HG02763 (cell line): Measurements from ENCODE around the gene CDK19.
"Not testable (repeated sequence)": the region's sequence is repeated elsewhere in the genome, so short reads cannot be mapped to it uniquely, and the experiment has no call there.

Source experiments
- ATAC-seq: cut with Tn5 transposase; IDR thresholded peaks from one replicate; pipeline ENCODE4 v1.9.1; 2021; ENCODE audit warnings: mild to moderate bottlenecking, moderate library complexity; ENCODE audit not compliant: unreplicated experiment

Gene CDK19

GRCh38 chr6:110815411-110816409, at the start of gene CDK19:
Gene CDK19, minus strand, starts transcription at chr6:110815469. Its CDS starts 333 bp downstream, at chr6:110815136.
- peak; percentile 81 for ATAC-seq

GRCh38 chr6:110864824-110865223, 49.6 kb upstream of the CDK19 start:
- no peak for ATAC-seq

GRCh38 chr6:110859335-110859792, 44.1 kb upstream of the CDK19 start:
- no peak for ATAC-seq

- no peak for ATAC-seq
These were observed 43.4 kb upstream of the CDK19 start for GRCh38 chr6:110858562-110859214.

GRCh38 chr6:110858016-110858415, 42.7 kb upstream of the CDK19 start:
- ATAC-seq = no peak

- ATAC-seq = no peak
These were observed 41.0 kb upstream of the CDK19 start for GRCh38 chr6:110856296-110856695.

- no peak for ATAC-seq
These were observed 38.6 kb upstream of the CDK19 start for GRCh38 chr6:110853754-110854477.

GRCh38 chr6:110852773-110853172, 37.5 kb upstream of the CDK19 start:
- ATAC-seq = no peak

- ATAC-seq = no peak
These were observed 34.5 kb upstream of the CDK19 start for GRCh38 chr6:110849781-110850180.

GRCh38 chr6:110841266-110841665, 26.0 kb upstream of the CDK19 start:
- no peak for ATAC-seq

- not testable (repeated sequence) for ATAC-seq
These were observed 20.5 kb upstream of the CDK19 start for GRCh38 chr6:110835751-110836150.

- ATAC-seq = no peak
These were observed 18.6 kb upstream of the CDK19 start for GRCh38 chr6:110833831-110834230.

GRCh38 chr6:110831405-110831804, 16.1 kb upstream of the CDK19 start:
- no peak for ATAC-seq

- ATAC-seq = no peak
These were observed 13.1 kb upstream of the CDK19 start for GRCh38 chr6:110828396-110828795.

GRCh38 chr6:110826236-110827129, 11.2 kb upstream of the CDK19 start:
- ATAC-seq = no peak

- no peak for ATAC-seq
These were observed 7.9 kb upstream of the CDK19 start for GRCh38 chr6:110823146-110823545.

- ATAC-seq = no peak
These were observed 7.0 kb upstream of the CDK19 start for GRCh38 chr6:110822249-110822648.

- no peak for ATAC-seq
These were observed 1.4 kb upstream of the CDK19 start for GRCh38 chr6:110816677-110817076.

GRCh38 chr6:110815015-110815410, 256 bp downstream of the CDK19 start:
- ATAC-seq = no peak
